Neural progenitor cell (in vitro differentiated cells): ENCODE data around the gene AADACL2.

Source experiments
- CTCF ChIP-seq: fragments of 200-600 bp; sonication (generic); IDR thresholded peaks from 2 replicates; pipeline ENCODE4 v1.5.1; 2017; ENCODE audit warnings: antibody characterized with exemption, mild to moderate bottlenecking
- EZH2 ChIP-seq: fragments of 200-600 bp; sonication (generic); IDR thresholded peaks from 2 replicates; pipeline ENCODE4 v1.6.1; 2017; ENCODE audit warnings: antibody characterized with exemption, mild to moderate bottlenecking, moderate library complexity
- EZH2phosphoT487 ChIP-seq: fragments of 200-600 bp; sonication (generic); IDR thresholded peaks from 2 replicates; pipeline ENCODE4 v1.6.1; 2017; ENCODE audit warnings: antibody characterized with exemption

GRCh38 chr3:151774910-151775309 is 41.2 kb downstream of the AADACL2 start:
- TF ChIP-seq CTCF (no peak), EZH2phosphoT487 (no peak), EZH2 (no peak)
